ENCODE results near the gene MRPL51. TPM values are rescaled to one million over a fixed set of nuclear protein-coding genes. Genes with fewer than 3 reads are reported as not detected.
"Not testable (repeated sequence)": the region's sequence is repeated elsewhere in the genome, so short reads cannot be mapped to it uniquely, and the experiment has no call there.

Gene MRPL51
- total RNA-seq, 4 donors from 2014 or later = 2.6 to 49.7 (median 40.9) TPM

DNA sequence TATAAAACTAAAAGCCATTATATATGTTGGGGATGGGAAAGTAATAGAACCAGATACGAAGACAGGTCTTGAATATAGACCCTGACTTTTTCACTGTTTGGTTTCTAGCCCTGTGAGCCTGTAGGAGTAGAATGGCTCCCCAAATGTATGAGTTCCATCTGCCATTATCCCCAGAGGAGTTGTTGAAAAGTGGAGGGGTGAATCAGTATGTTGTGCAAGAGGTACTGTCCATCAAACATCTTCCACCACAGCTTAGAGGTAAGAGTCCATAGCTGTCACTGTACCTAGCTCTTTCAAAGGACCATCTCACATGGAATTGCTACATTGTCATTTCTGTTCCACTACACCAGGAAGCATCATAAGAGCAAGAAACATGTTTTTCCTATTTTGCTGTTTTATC is 1.9 kb upstream of the MRPL51 start:
- no peak for TF ChIP-seq EP300 (IDR thresholded peaks at IDR 0.05; ENCODE audit: low read depth)
- TF ChIP-seq POLR2A (IDR thresholded peaks at IDR 0.05) = no peak
- no peak for TF ChIP-seq CTCF (IDR thresholded peaks at IDR 0.05)
- no peak for TF ChIP-seq POLR2AphosphoS5 (IDR thresholded peaks at IDR 0.05)
- no peaks in the 10 kb centered on the region for H3K9me3 ChIP-seq
- H3K27me3 ChIP-seq = no peaks in the 10 kb centered on the region
- 43 to 71% methylated on average over 1 of the region's 1 CpG for WGBS, 2 donors (ENCODE audit: low coverage in 1 of 2)
- peaks cover 13 to 27% (median 22%) of the 10 kb centered on the region in 4 donors for H3K4me1 ChIP-seq
- peaks cover 0 to 5% (median 0%) of the 10 kb centered on the region in 4 donors for H3K36me3 ChIP-seq
- intact Hi-C loops (cut with DNase I; ENCODE audit: low total_unique reads) = no loop called here
- no peak for DNase-seq
- in situ Hi-C loops (cut with MboI; ENCODE audit: low pct_ligation_motif_present in 1 of 4, low pct_unique_long_range_greater_than_20kb in 1 of 4, low sequenced_read_pairs in 3 of 4) = no loop called here
- peak overlapping the region in 1 of 4 donors; percentile 97 for H3K27ac ChIP-seq
- peak overlapping the region in 2 of 4 donors; percentile 52 to 77 for H3K4me3 ChIP-seq

- Histone ChIP-seq H3K4me3 (peak overlapping the region; percentile 23 to 87 (median 64)), H3K9me3 (no peaks in the 10 kb centered on the region), H3K36me3 (peaks cover 0 to 3% (median 0%) of the 10 kb centered on the region in 4 donors), H3K27ac (peak overlapping the region; percentile 97 to 99 (median 98)), H3K4me1 (peaks cover 13 to 27% (median 22%) of the 10 kb centered on the region in 4 donors), H3K27me3 (no peaks in the 10 kb centered on the region)
- no peak for DNase-seq
- 0 to 1% methylated on average over 5 to 14 of the region's 14 CpGs for WGBS, 2 donors (ENCODE audit: low coverage in 1 of 2)
- intact Hi-C loops (cut with DNase I; ENCODE audit: low total_unique reads) (no loop called here), in situ Hi-C loops (cut with MboI; ENCODE audit: low pct_ligation_motif_present in 1 of 4, low pct_unique_long_range_greater_than_20kb in 1 of 4, low sequenced_read_pairs in 3 of 4) (no loop called here)
- TF ChIP-seq EP300 (IDR thresholded peaks at IDR 0.05; ENCODE audit: low read depth) (no peak), CTCF (IDR thresholded peaks at IDR 0.05) (no peak), POLR2A (IDR thresholded peaks at IDR 0.05) (no peak), POLR2AphosphoS5 (IDR thresholded peaks at IDR 0.05) (no peak)
Measured at GRCh38 chr12:6494258-6494743, 1.2 kb upstream of the MRPL51 start.

DNA sequence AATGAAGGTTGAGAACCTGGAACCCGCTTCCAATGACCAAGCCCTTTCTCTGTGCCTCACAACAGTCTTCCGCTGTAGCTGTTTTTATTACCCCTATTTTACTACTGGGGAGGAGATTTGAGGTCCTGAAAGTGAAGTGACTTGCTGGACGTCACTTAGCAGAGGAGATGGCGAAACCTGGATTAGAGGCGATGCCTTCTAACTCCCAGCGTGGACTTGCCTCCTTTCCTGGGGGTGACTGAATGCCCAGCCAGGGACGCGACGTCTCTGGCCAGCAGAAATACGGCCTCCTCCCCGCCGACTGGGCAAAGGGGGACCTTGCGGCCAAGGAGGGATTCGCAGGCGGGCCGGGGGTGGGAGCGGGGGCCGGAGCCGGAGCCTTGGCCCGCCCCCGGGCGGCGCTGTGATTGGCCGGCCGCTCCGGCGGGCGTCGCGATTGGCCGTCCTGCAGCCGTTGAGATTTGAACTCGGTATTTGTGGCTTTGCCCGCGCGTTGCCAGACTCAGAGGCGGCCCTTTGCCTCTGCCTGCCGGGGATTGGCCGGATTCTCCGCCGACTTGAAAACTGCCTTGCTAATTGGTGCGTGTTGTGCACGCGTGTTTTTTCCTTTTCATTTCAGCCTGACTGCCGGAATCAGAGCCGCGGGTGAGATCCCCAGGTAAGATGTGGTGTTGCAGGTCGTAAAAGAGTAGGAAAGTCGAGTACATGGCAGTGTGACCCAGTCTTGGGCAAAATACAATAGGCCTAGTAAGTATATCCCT is 615 bp upstream of the MRPL51 start, which contains the start of gene NCAPD2:
TSS of gene NCAPD2 (plus strand) at position 606 of the 761 bp plus-strand sequence. CDS start 997 bp downstream, outside the sequence.
- 0% methylated on average over 2 to 43 of the region's 49 CpGs for WGBS, 2 donors (ENCODE audit: low coverage in 1 of 2)
- in situ Hi-C loops (cut with MboI; ENCODE audit: low pct_ligation_motif_present in 1 of 4, low pct_unique_long_range_greater_than_20kb in 1 of 4, low sequenced_read_pairs in 3 of 4) = no loop called here
- H3K4me3 ChIP-seq = peak within 1 kb of the TSS; percentile 52 to 87 (median 70)
- H3K4me1 ChIP-seq = peaks cover 13 to 27% (median 22%) of the 10 kb centered on the region in 4 donors
- H3K27ac ChIP-seq = peak within 1 kb of the TSS; percentile 97 to 99 (median 98)
- H3K27me3 ChIP-seq = no peaks in the 10 kb centered on the region
- intact Hi-C loops (cut with DNase I; ENCODE audit: low total_unique reads) = no loop called here
- H3K36me3 ChIP-seq = no peaks in the 10 kb centered on the region
- H3K9me3 ChIP-seq = no peaks in the 10 kb centered on the region
- DNase-seq = peak; percentile 96
- TF ChIP-seq POLR2A (IDR thresholded peaks at IDR 0.05) = peak; percentile 6
- TF ChIP-seq POLR2AphosphoS5 (IDR thresholded peaks at IDR 0.05) = no peak
- TF ChIP-seq CTCF (IDR thresholded peaks at IDR 0.05) = peak; percentile 28 to 89 (median 47)
- TF ChIP-seq EP300 (IDR thresholded peaks at IDR 0.05; ENCODE audit: low read depth) = no peak

DNA sequence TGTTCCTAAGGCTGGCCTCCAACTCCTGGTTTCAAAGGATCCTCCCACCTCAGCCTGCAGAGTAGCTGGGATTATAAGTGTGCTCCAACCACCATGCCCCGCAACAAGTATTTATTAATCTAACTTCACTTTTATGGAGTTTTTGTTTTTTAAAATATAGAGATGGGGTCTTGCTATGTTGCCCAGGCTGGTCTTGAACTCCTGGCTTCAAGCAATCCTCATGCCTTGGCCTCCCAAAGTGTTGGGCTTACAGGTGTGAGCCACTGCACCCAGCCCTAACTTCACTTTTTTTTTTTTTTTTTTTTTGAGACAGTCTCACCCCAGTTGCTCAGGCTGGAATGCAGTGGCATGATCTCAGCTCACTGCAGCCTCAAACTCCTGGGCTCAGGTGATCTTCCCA is 2.4 kb downstream of the MRPL51 start:
- WGBS, 2 donors (ENCODE audit: low coverage in 1 of 2) = 100% methylated on average over 1 of the region's 1 CpG
- intact Hi-C loops (cut with DNase I; ENCODE audit: low total_unique reads) = not testable (repeated sequence)

More for the DNA sequence above, 2.4 kb downstream of the MRPL51 start:
- H3K27ac ChIP-seq; in situ Hi-C loops (cut with MboI; ENCODE audit: low pct_ligation_motif_present in 1 of 4, low pct_unique_long_range_greater_than_20kb in 1 of 4, low sequenced_read_pairs in 3 of 4); H3K4me3 ChIP-seq; H3K27me3 ChIP-seq; DNase-seq; H3K36me3 ChIP-seq; H3K9me3 ChIP-seq: not testable (repeated sequence)
- H3K4me1 ChIP-seq = peaks cover 13 to 27% (median 22%) of the 10 kb centered on the region in 4 donors
